A673 (cell line): ENCODE measurements around the gene DEGS1. TPM values are rescaled to one million over a fixed set of nuclear protein-coding genes. Genes with fewer than 3 reads are reported as not detected.

Experiments used
- BruUV-seq: library from RNA; stranded (reverse); fragments of 400-500 nt; replicated peaks from 2 replicates; lab custom pipeline; 2021; lab: Mats Ljungman, UMichigan
- CTCF ChIA-PET: fragments of 300-600 bp; sonication (Branson Sonifier 250); formaldehyde crosslinking; loops from one replicate; lab custom pipeline; 2022; ENCODE audit warnings: antibody characterized with exemption; lab: Charles Lee
- POLR2A ChIA-PET: fragments of 300-600 bp; sonication (Branson Sonifier 250); formaldehyde crosslinking; loops from one replicate; lab custom pipeline; 2022; ENCODE audit warnings: antibody characterized with exemption; ENCODE audit not compliant: low non-redundant PET; lab: Charles Lee
- DNase-seq: peaks from one replicate; pipeline ENCODE4 v3.0.0-alpha.2; 2015; ENCODE audit warnings: low spot score
- H3K27ac ChIP-seq: fragments of 200-600 bp; sonication (generic); 2 replicates; pipeline ENCODE4 v1.5.1; 2016; ENCODE audit warnings: mixed run types, low read depth, mild to moderate bottlenecking, mixed read lengths, antibody characterized with exemption, low read length; ENCODE audit not compliant: poor library complexity, severe bottlenecking
- H3K27me3 ChIP-seq: fragments of 200-600 bp; sonication (generic); replicated peaks from 2 replicates; pipeline ENCODE4 v1.6.1; 2017; ENCODE audit warnings: mixed run types, low read depth, mild to moderate bottlenecking, mixed read lengths, antibody characterized with exemption, low read length; ENCODE audit not compliant: insufficient read depth, poor library complexity
- H3K36me3 ChIP-seq: fragments of 200-600 bp; sonication (generic); 2 replicates; pipeline ENCODE4 v1.6.1; 2016; ENCODE audit warnings: mixed run types, mild to moderate bottlenecking, mixed read lengths, antibody characterized with exemption, low read length; ENCODE audit not compliant: insufficient read depth, poor library complexity, severe bottlenecking
- H3K4me1 ChIP-seq: fragments of 200-600 bp; sonication (generic); 2 replicates; pipeline ENCODE4 v1.6.1; 2017; ENCODE audit warnings: mixed run types, mild to moderate bottlenecking, mixed read lengths, antibody characterized with exemption, low read length; ENCODE audit not compliant: insufficient read depth, poor library complexity, severe bottlenecking
- H3K4me3 ChIP-seq: fragments of 200-600 bp; sonication (generic); 2 replicates; pipeline ENCODE4 v1.5.1; 2016; ENCODE audit warnings: low read depth, mixed run types, mild to moderate bottlenecking, mixed read lengths, low read length; ENCODE audit not compliant: poor library complexity, severe bottlenecking
- H3K9me3 ChIP-seq: fragments of 200-600 bp; sonication (generic); 2 replicates; pipeline ENCODE4 v1.6.1; 2016; ENCODE audit warnings: mixed run types, low read depth, mild to moderate bottlenecking, mixed read lengths, antibody characterized with exemption, low read length; ENCODE audit not compliant: poor library complexity, severe bottlenecking
- CTCF ChIP-seq: fragments of 300-800, 200-600 bp; sonication (generic); conservative IDR thresholded peaks from 2 replicates; pipeline ENCODE4 v1.5.1; 2017; ENCODE audit warnings: low read depth, mild to moderate bottlenecking, antibody characterized with exemption, low read length, moderate library complexity, mixed read lengths
- EZH2 ChIP-seq: fragments of 200-600 bp; sonication (generic); IDR thresholded peaks from 2 replicates; pipeline ENCODE4 v1.6.1; 2017; ENCODE audit warnings: borderline replicate concordance, low read depth, mild to moderate bottlenecking, mixed read lengths, antibody characterized with exemption, low read length; ENCODE audit not compliant: poor library complexity, severe bottlenecking
- intact Hi-C: fragments of 100-400 bp; cut with micrococcal nuclease; formaldehyde crosslinking; loops from one replicate; pipeline ENCODE4 v1.10.0; 2022; ENCODE audit not compliant: unreplicated experiment
- total RNA-seq: library from RNA; stranded (reverse); gene quantifications from 2 replicates; pipeline ENCODE4 v1.2.3, GENCODE V29; 2021

The DEGS1 gene
- total RNA-seq, 1 experiment from 2014 or later = 70.0 TPM

- intact Hi-C loops = no loop called here
- POLR2A ChIA-PET = no interaction called here
Observed at GRCh38 chr1:224219612-224220059, 36.6 kb downstream of the DEGS1 start.

GRCh38 chr1:224223819-224224714 is 41.0 kb downstream of the DEGS1 start:
- peaks cover 3% of the 10 kb centered on the region for H3K4me1 ChIP-seq
- H3K27me3 ChIP-seq = no peaks in the 10 kb centered on the region
- ChIA-PET CTCF (no interaction called here), POLR2A (no interaction called here)
- BruUV-seq = no TSS peak
- no peaks in the 10 kb centered on the region for H3K9me3 ChIP-seq
- TF ChIP-seq EZH2 (no peak), CTCF (no peak)
- peaks cover 4% of the 10 kb centered on the region for H3K36me3 ChIP-seq
- H3K4me3 ChIP-seq = no peak overlapping the region
- H3K27ac ChIP-seq = no peak overlapping the region
- intact Hi-C loops = no loop called here
- no peak for DNase-seq

More at GRCh38 chr1:224219612-224220059, 36.6 kb downstream of the DEGS1 start:
- H3K4me3 ChIP-seq = no peak overlapping the region
- no peaks in the 10 kb centered on the region for H3K27me3 ChIP-seq
- H3K27ac ChIP-seq = no peak overlapping the region
- peaks cover 14% of the 10 kb centered on the region for H3K4me1 ChIP-seq
- TF ChIP-seq CTCF = no peak
- TF ChIP-seq EZH2 = no peak
- no TSS peak for BruUV-seq
- H3K9me3 ChIP-seq = no peaks in the 10 kb centered on the region
- CTCF ChIA-PET = no interaction called here
- H3K36me3 ChIP-seq = no peaks in the 10 kb centered on the region
- DNase-seq = no peak

- POLR2A ChIA-PET = no interaction called here
Observed at GRCh38 chr1:224226849-224227502, 43.9 kb downstream of the DEGS1 start.

More at GRCh38 chr1:224226849-224227502, 43.9 kb downstream of the DEGS1 start:
- CTCF ChIA-PET = no interaction called here
- Histone ChIP-seq H3K4me1 (no peaks in the 10 kb centered on the region), H3K36me3 (peaks cover 19% of the 10 kb centered on the region), H3K4me3 (no peak overlapping the region), H3K27me3 (no peaks in the 10 kb centered on the region), H3K27ac (no peak overlapping the region), H3K9me3 (no peaks in the 10 kb centered on the region)
- intact Hi-C loops = no loop called here
- DNase-seq = no peak
- no peak for TF ChIP-seq CTCF
- no TSS peak for BruUV-seq
